GDM1 (cell line): ENCODE measurements around the gene HUWE1.
"Not testable (repeated sequence)": the region's sequence is repeated elsewhere in the genome, so short reads cannot be mapped to it uniquely, and the experiment has no call there.

Experiments used
- DNase-seq: peaks from one replicate; lab custom pipeline; 2025; lab: John Stamatoyannopoulos, UW

The HUWE1 gene

DNA sequence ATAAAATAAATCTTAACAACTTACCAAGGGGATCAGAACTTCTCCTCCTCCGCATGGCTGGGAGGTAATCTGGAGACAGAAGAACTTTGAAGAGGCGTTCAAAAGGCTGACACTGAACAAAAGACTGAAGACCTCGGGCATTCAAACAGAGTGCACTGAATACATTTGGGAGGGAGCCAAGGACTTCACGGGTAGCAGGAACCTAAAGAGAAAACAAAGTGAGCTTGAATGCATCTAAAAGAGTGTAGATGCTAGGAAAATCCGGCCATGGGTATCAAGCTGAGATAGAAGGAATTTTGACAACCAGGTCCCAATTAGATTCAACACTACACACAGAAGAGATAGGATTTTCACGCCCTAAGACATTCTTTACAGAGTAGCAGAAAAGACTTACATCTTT lies 69.6 kb downstream of the HUWE1 start:
- DNase-seq, result no peak

DNA sequence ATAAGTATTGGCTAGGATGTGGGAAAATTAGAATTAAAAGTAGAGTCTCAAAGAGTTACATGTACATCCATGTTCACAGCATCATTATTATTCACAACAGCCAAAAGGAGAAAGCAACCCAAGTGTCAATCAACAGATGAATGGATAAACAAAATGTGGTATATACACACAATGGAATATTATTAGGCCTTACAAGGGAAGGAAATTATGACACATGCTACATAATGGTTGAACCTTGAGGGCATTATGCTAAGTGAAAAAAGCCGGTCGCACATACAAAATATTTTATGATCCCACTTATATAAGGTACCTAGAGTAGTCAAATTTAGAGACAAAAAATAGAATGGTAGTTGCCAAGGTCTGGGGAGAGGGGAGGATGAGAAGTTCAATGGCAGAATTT lies 80.1 kb downstream of the HUWE1 start:
- no peak for DNase-seq

DNA sequence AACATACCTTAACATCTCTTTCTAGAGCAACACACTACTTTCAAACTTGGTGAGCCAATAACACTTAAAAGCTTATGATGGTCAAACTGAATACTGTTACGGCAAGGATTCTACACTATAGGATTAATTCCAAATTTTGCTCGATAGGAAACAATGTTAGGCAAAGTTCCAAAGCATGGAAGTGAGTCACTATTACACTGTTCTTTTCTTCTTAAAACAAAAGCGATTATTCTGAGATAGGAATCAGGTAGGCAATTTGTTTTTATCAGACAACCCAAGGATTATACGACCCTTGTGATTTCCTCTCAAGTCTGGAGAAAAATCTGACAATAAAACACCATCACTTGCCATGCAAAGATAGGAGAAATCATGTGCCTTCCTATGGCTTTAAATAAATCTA lies 81.5 kb downstream of the HUWE1 start:
- DNase-seq, result no peak

DNA sequence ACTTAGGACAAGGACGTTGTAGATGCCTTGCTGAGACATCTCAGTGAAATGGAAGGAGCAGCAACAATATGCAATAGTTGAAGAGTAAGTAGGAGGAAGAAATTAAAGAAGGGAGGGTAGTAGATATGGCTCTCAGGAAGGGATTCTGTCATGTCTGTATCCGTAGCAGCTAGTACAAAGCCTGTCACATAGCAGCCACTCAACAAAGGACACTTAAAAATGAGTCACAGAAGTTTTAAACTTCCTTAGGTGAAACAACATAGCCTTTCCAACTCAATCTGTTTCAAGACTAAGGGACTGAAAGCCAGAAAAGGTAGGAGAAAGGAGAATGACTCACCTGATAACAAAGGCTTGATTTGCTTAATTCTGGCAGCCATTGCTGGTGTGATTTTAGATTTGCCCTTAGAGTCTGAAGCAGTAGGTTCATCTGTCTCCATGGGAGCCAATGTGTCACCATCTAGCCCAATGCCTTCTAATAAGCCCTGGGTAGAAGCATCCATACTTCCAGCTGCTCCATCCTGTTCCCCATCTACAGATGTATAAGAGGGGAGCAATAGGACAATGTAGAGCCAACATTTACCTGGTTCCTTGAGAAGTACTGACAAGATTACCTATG lies 86.6 kb downstream of the HUWE1 start:
- no peak for DNase-seq

DNA sequence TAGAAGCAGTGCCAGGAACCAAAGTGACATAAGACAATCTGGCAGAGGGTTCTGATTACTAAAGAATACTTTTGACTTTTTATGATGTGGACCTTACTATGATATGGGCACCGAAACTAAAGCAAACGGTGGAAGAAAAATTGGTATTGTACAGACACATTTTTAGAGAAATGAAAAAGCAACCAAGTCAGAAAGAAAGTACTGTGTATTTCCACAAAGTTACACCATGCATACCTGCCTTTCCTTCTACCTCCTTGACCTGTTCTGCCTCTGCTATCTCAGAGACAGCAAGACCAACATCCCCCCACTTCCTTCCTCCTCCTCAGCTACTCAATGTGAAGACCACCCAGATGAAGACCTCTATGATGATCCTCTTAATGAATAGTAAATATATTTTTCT lies 88.3 kb downstream of the HUWE1 start:
- DNase-seq, result no peak

DNA sequence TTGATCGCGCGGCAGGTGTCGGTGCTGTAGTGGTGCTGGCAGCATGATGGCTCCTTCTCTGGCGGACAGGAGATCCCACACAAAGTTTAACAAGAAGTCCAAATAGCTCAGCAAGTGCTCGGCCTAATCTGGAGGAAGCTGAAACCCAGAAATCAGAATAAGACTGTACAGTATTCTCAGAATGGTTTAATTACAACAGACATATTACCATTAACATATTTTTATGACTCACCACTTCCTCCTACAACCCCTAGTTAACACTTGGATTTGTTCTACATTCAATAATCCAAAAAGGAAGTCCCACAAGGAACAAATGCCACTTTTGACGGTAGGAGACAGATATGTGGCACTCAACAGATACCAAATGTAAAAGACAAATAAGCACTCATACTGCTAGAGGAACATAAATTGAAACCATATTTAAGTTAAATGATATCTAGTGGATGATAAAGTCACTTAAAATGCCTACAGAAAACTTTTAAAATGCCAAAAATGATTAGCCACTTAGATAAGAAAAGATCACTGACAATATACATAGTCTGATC lies 91.2 kb downstream of the HUWE1 start:
- no peak for DNase-seq

DNA sequence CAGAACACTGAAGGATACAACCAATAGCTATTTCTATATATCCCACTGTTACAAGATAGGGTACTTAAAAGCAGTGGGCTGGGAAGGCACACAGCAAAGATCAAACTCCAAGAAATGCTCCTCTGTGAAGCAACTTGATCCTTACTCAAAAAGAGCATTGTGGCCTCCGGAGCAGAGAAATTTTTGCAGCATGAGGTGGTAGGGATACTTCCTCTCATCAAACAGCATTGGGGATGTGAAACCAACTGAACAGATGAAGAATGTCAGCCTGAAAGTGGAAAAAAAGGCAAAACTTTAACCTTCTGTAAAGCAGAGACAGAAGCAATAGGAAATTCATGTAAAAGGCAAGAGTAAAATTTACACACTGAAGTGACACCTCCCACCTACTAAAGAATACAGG lies 92.2 kb downstream of the HUWE1 start:
- DNase-seq, result no peak

DNA sequence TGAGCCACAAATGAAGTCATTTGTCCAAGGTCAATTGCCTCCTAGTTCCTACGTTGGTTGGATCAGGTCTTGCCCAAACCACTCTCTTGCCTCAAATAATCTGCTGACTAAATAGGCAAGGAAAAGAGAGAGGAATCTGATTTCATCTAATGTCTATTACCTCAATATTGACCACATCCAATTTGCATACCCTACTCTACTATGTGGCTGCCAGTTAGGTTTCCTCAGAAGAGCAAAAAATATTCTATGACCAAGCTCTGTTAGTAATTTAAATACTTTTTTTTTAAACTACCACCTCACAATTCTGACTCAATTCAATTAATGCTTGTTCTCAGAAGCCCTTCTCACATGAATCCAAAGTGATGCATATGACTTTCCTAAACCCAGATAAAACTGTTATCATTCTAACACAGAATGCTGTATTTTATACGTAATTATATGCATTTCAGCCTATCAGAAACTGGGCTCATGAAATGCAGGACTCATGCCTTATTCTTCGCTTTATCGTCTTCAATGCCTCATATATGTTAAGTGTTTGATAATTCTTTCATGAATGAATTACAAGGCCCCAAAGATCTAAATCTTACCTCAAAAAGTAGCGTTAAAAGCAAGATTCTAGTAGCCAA lies 98.6 kb downstream of the HUWE1 start:
- no peak for DNase-seq

DNA sequence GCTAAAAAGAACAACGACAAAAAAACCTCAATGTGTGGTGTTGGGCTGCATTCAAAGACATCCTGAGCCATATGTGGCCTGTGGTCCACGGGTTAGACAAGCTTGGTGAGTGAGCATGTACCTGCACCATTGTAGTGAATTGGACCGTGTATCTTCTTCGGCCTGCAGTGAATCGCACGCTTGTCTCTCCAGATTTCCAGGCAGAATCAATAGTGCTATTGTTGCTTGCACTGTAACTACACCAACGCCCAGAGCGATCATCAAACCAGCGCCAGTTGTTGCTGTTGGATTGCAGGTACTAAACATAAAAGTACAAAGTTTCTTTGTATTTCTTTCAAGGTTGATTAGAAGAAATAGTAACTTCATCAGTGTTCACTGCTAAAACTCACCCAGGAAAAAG lies 101.6 kb downstream of the HUWE1 start:
- no peak for DNase-seq

DNA sequence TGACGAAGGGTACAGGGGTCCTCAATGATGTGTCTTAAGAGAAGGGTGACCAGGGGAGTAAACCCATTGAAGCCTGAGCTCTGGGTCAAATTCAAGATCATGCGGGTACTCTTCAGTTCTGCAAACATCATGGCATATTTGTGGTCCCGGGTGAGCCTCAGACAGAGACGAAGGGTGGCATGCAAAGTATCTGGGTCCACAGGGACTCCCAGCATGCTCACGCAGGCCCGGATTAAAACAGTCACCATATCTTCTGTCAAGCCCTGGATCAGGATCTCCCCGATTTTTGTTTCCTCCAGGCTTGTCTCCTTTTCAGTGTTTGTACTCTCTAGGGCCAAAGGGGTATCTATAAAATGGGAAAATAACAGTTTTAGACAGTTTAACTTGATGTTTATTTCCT lies 102.9 kb downstream of the HUWE1 start:
- no peak for DNase-seq

DNA sequence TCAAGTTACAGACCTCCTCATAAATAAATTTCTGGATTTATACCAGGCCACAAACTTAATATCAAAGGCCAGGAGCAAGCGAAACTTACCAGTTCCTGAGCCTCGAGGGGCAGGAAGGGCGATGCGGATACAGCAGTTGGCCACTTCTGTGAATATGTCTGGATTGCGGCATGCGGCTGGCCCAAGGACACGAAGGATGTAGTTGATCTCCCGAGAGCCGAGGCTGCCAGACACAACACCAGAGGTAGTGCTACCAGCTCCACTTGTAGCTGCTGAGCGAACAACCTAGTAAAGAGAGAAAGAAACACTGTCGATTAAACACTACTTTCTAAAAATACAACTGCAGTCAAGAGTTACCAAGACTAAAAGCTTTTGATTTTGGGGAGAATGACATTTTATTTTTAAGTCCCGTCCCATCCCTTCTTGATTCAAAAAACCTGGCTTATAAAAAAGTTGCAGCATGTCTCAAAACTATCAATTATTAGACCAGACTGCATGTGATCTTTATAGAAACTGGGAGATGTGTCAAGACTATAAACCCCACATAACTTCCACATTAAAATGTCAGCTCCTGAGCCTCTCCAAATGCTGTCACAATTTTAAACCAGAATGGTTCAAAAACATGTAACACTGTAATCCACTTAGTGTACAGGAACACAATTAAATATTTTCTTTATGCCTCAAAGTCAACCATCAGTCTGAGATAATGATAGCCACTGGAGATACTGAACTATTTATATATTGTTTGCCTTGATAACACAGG lies 105.6 kb downstream of the HUWE1 start:
- no peak for DNase-seq

DNA sequence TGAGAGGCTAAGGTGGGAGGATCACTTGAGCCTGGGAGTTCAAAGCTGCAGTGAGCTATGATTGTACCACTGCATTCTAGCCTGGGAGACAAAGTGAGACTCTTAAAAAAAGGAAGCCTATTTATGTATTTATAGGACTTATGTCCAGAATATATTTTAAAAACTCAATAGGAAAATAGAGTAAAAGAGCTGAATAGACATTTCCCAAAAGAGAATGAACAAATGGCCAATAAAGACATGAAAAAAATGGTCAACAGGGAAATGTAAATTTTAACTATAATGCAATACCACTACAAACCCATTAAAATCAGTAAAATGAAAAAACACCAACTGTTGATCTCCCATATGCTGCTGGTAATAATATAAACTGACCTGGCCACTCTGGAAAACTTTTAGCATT lies 115.0 kb downstream of the HUWE1 start:
- no peak for DNase-seq

DNA sequence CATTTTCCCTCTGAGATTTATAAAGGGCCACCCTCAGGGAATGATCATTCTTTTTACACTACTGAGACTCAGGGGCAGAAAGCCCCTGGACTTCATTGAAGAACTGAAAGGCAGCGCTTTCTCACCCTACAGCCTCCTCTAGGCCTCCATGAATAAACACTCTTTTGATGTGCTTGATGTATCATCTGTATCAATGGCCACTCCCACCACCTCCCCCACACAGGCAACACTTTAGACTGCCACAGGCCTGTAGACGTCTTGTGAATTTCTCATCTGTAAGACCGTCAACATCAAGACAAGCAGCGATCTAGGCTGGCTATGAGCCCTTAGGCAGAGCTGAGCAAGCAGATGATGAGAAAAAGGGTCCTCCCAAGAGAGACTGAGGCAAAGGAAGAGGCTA lies 123.2 kb downstream of the HUWE1 start:
- DNase-seq, result no peak

DNA sequence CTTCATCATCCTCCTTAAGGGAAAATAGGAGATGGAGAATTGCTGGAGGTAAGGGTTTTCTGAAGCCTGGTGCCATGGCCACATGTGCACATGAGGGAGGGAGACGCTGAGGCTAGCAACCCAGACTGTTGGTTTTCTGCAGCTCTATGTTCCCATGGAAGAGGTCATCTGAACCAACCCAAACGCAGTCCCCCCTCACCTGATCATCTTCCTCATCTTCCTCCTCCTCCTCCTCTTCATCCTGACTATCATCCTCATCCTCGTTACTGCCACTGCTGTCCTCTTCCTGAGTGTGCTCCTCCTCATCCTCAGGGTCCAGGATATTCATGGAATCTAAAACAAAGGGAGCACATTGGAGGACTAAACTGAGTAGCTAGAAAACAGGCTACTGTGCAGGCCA lies 124.6 kb downstream of the HUWE1 start:
- no peak for DNase-seq

DNA sequence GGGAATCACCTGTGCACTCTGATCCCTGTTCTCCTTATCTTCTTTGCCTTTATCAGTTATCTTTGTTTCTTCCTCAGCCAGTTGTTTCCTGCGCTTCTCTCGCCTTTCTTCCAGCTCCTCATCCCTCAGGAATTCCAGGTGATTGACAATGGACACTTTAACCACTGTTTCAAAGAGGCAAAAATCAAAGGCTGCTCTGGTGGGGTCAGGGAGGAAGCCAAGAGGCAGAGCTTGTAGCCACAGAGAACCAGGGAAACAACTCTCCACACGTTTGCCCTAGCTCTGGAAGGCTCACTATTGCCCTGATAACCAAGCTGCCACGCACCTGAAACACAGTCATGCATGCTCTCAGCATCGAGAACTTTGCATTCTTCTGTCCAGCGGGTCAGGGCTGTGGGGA lies 127.9 kb downstream of the HUWE1 start:
- DNase-seq, result no peak

DNA sequence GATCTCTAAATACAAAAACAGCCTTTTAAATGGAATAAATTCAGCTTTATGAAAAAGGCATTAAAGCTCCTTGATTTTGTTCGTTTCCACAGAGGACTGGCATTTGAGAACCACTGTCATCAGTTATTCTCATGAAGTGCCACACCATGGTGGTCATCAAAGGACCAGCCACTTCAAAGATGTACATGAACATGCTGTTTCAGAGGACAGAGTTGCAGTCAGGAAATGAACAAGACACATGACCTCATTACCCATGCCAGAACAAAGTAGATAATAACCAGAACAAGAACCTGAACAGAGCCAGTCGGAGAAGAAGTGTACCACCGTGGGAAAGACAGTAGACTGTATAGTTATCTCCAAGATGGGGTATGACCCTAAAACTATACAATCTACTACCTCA lies 129.7 kb downstream of the HUWE1 start:
- DNase-seq, result no peak

DNA sequence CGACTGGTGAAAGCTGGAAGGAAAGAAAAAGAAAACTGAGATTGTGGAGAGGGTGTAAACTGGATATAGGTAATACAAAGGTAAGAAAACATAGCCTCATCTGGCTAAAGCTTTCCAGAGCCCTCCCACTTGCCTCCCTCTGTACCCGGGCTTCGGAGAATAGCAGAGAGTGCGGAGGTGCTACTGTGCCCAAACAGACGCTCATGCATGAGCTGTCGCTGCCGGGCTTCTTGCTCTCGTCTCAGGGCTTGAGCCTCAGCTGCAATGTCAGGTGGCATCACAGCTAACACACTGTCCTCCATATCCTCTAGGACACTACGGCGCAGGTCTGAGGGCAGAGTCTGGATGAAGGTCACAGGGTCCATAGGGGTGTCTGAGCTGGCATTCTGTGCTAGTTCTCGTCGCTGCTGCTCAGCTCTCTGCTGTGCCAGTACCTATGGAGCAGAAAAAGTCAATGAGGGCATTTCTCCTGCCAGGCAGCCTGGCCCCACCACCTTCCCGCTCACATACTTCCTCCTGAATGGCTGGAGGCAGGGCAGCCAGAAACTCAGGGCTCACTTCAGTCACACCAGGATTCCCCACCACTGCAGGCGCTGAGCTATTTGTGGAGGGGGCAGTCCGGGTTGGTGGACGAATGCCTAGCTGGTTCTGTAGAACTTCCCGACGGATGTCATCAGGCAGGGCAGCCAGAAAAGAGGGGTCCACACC lies 135.6 kb downstream of the HUWE1 start:
- no peak for DNase-seq

DNA sequence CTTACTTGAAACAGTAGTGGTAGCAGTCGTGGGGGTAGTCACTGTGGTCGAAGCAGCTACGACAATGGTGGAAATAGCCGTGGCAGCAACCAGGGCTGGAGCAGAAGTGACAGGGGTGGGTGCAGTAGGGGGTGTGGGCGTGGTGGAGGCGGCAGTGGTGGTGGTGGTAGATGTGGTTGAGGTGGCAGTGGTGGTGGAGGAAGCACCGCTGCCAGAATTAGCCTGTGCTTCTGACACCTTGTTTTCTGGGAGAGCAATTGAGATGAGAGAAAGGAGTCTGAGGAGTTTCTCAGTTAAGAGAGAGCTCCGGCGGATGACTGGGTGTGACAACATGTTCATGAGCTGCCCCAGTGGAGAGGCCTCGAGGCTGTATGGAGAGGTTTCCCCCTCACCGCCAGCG lies 138.9 kb downstream of the HUWE1 start:
- DNase-seq, result no peak

DNA sequence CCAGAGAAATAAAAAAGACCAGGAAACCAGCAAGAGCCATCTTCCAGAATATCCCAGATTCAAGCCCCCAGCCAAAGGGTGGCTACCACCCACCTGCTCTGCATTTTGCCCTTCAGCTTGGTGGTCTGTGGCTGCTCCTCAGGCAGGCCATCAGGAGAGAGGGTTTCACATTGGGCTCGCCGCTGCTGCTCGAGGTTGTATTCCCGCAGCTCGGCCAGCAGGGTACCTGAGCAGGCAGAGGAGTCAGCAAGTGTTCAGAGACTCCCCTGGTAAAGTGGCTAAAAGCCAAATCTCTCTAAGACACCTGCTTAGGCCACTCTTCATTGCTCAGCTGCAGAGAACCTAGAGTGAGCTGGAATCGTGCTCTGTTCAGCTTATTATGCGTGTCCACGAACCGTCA lies 141.6 kb downstream of the HUWE1 start:
- no peak for DNase-seq

DNA sequence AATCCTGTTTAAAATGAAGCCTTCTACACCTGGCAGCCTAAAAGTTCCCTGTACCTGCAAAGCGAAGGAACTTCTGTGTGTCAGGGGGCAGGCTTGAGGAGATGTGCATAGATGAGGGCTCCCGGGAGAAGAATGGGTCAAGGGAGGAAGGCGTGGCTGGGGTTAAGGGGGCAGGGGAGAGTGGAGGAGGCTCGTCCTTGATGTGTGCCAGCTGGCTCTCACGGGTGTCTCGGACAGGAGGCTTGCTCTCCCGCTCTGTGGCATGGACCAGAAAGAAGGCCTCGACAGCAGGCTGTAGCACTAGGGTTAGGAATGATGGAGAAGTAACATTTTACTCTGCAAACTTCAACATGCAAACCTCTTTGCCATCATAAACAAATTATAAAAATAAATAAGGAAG lies 147.7 kb downstream of the HUWE1 start:
- DNase-seq, result no peak

DNA sequence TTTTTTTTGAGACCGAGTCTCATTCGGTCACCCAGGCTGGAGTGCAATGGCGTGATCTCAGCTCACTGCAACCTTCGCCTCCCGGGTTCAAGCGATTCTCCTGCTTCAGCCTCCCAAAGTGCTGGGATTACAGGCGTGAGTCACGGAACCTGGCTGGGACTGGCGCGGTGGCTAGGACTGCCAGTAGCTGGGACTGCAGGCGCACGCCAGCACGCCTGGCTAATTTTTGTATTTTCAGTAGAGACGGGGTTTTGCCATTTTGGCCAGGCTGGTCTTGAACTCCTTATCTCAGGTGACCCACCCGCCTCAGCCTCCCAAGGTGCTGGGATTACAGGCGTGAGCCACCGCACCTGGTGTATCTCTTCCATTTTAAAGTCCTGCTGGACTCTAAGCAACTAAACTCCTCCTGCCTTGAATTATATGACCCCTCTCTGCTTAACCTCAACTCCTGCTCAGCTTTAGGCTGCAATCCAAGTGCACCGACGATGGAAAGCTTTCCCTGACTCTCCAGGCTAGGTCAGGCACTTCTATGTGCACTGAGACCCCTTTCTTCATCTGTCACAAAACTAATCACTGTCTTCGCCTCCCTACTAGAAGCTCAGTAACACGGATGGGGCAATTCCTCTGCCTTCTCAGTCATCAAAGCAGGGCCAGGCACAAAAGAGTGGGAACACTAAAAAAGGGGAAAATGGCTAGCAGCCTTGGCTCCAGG lies 155.1 kb downstream of the HUWE1 start:
- not testable (repeated sequence) for DNase-seq

DNA sequence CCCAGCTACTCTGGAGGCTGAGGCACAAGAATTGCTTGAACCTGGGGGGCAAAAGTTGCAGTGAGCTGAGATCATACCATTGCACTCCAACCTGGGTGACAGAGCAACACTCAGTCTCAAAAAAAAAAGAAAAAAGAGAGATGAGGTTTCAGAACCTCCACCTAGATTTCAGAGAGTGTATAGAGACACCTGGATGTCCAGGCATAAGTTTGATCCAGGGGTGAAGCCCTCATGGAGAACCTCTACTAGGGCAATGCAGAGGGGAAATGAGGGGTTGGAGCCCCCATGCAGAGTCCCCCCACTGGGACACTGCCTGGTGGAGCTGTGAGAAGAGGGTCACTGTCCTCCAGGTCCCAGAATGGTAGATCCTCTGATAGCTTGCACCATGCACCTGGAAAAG lies 159.5 kb downstream of the HUWE1 start:
- no peak for DNase-seq
